ENCODE results near the gene MACROD1. TPM values are rescaled to one million over a fixed set of nuclear protein-coding genes. Genes with fewer than 3 reads are reported as not detected.

MACROD1 gene
- total and polyA plus RNA-seq, 2 of the 13 experiments (the other 11 are each of a cell fraction or from before 2014, with no cell fraction given) = 23.1 to 34.5 TPM

GRCh38 chr11:64060263-64060860 is 105.6 kb downstream of the MACROD1 start (continued):
- no peak for TF ChIP-seq ZNF446 (CRISPR knock-in tag; IDR thresholded peaks at IDR 0.05)

- WGBS (ENCODE audit: low lambda C conversion rate) = 95% methylated on average over 16 of the region's 24 CpGs
- FAIRE-seq (no peak), ATAC-seq (no peak), DNase-seq (ENCODE audit: low spot score) (no peak)
- H3K9me3 ChIP-seq (ENCODE audit: low read length) = no peaks in the 10 kb centered on the region
- ChIA-PET CTCF (ENCODE audit: low intra/inter-chr PET ratio, low total read pairs) (no interaction called here), POLR2A (no interaction called here)
- H4K20me1 ChIP-seq (ENCODE audit: insufficient read depth, low read length) = peaks cover 4% of the 10 kb centered on the region; the same call in 1 of the 2 replicates
- H3K4me2 ChIP-seq (ENCODE audit: low read depth, low read length) = no peak overlapping the region
- H2AFZ ChIP-seq (ENCODE audit: low read length) = no peak overlapping the region
- TF ChIP-seq ZNF350 (CRISPR knock-in tag; IDR thresholded peaks at IDR 0.05; ENCODE audit: borderline replicate concordance, low read depth) (no peak), KAT2B (IDR thresholded peaks at IDR 0.05; ENCODE audit: borderline replicate concordance, low read depth, low read length) (no peak), PAX8 (CRISPR knock-in tag; IDR thresholded peaks at IDR 0.05; ENCODE audit: borderline replicate concordance) (no peak), ZNF160 (CRISPR knock-in tag; IDR thresholded peaks at IDR 0.05) (no peak), ZKSCAN8 (CRISPR knock-in tag; IDR thresholded peaks at IDR 0.05; ENCODE audit: borderline replicate concordance) (no peak), ZNF547 (CRISPR knock-in tag; IDR thresholded peaks at IDR 0.05) (no peak), POLR2G (IDR thresholded peaks at IDR 0.05; ENCODE audit: low read depth, low read length) (no peak), BRCA1 (CRISPR knock-in tag; IDR thresholded peaks at IDR 0.05) (no peak), E2F5 (CRISPR knock-in tag; conservative IDR thresholded peaks at IDR 0.05) (no peak), SMAD3 (CRISPR knock-in tag; IDR thresholded peaks at IDR 0.05) (no peak), NR1H2 (CRISPR knock-in tag; IDR thresholded peaks at IDR 0.05; ENCODE audit: borderline replicate concordance, low read depth) (no peak), MTA1 (CRISPR knock-in tag; IDR thresholded peaks at IDR 0.05; ENCODE audit: borderline replicate concordance) (no peak), POLR2AphosphoS2 (IDR thresholded peaks at IDR 0.05; ENCODE audit: low read depth, low read length) (no peak), GTF2F1 (IDR thresholded peaks at IDR 0.05; ENCODE audit: low read length) (no peak)
- TF ChIP-seq, protein P1, sequence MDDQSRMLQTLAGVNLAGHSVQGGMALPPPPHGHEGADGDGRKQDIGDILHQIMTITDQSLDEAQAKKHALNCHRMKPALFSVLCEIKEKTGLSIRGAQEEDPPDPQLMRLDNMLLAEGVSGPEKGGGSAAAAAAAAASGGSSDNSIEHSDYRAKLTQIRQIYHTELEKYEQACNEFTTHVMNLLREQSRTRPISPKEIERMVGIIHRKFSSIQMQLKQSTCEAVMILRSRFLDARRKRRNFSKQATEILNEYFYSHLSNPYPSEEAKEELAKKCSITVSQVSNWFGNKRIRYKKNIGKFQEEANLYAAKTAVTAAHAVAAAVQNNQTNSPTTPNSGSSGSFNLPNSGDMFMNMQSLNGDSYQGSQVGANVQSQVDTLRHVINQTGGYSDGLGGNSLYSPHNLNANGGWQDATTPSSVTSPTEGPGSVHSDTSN (CRISPR knock-in tag; IDR thresholded peaks at IDR 0.05; ENCODE audit: borderline replicate concordance) = no peak
- no TSS peak for BruUV-seq (replicated peaks)
- H3K27ac ChIP-seq (ENCODE audit: extremely low read length, insufficient read depth, low read length) = no peak overlapping the region
- no peaks in the 10 kb centered on the region for H3K27me3 ChIP-seq (ENCODE audit: control insufficient read depth in 1 of 2, insufficient read depth in 2 of 2, low read length in 2 of 2)
- H3K36me3 ChIP-seq (replicated peaks in 1 of 2; ENCODE audit: control insufficient read depth in 1 of 2, insufficient read depth in 2 of 2, low read length in 2 of 2) = no peaks in the 10 kb centered on the region
- H3K4me1 ChIP-seq (ENCODE audit: insufficient read depth, low read length) = no peaks in the 10 kb centered on the region
- H3K9ac ChIP-seq (ENCODE audit: insufficient read depth, low read depth, low read length) = no peak overlapping the region
- intact Hi-C loops (cut with micrococcal nuclease; ENCODE audit: unreplicated experiment) = no loop called here
- no peak overlapping the region for H3K4me3 ChIP-seq (replicated peaks in 1 of 3; ENCODE audit: insufficient read depth in 1 of 3, low read depth in 2 of 3, low read length in 3 of 3)
- in situ Hi-C loops (cut with HindIII; ENCODE audit: extremely low pct_ligation_motif_present, low pct_unique_long_range_greater_than_20kb) = no loop called here
- H3K79me2 ChIP-seq (ENCODE audit: insufficient read depth, low read length) = no peaks in the 10 kb centered on the region
Observed at GRCh38 chr11:64059339-64060140, 106.4 kb downstream of the MACROD1 start.

All from HepG2 (cell line).